Measurements from ENCODE around the gene FIGNL2.

- TF ChIP-seq CTCF (IDR thresholded peaks at IDR 0.05; ENCODE audit: low read depth, low read length, missing input control): no peak
- no peak for TF ChIP-seq HNF4G (IDR thresholded peaks at IDR 0.05)
- TF ChIP-seq FOXA1 (IDR thresholded peaks at IDR 0.05): no peak
- no peak for TF ChIP-seq RXRA (IDR thresholded peaks at IDR 0.05)
Observed at GRCh38 chr12:51806896-51807295, 41.6 kb downstream of the FIGNL2 start.
